NCI-H146 treated with DMSO at 0.1 percent for 48 hours (cell line): ENCODE measurements around the gene MMAA.
"Not testable (repeated sequence)": the region's sequence is repeated elsewhere in the genome, so short reads cannot be mapped to it uniquely, and the experiment has no call there.

Source experiments
- DNase-seq: peaks from one replicate; lab custom pipeline; 2025; ENCODE audit not compliant: unreplicated experiment; lab: John Stamatoyannopoulos, UW

The MMAA gene

GRCh38 chr4:145618932-145619638, at the start of gene MMAA:
TSS of gene MMAA (plus strand) at chr4:145619385. CDS start at chr4:145639140, 19,755 bp downstream.
- DNase-seq = peak; percentile 62

DNA sequence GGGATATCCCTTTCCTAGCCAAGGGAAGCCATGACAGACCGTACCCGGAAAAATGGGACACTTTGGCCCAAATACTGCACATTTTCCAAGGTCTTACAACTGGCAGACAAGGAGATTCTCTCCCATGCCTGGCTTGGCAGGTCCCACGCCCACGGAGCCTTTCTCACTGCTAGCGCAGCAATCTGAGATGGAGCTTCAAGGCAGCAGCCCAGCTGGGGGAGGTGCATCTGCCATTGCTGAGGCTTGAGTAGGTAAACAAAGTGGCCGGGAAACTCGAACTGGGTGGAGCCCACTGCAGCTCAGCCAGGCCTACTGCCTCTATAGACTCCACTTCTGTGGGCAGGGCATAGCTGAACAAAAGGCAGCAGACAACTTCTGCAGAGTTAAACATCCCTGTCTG, 44.6 kb upstream of the MMAA start:
- not testable (repeated sequence) for DNase-seq

GRCh38 chr4:145580906-145581305, 38.3 kb upstream of the MMAA start:
- no peak for DNase-seq

DNA sequence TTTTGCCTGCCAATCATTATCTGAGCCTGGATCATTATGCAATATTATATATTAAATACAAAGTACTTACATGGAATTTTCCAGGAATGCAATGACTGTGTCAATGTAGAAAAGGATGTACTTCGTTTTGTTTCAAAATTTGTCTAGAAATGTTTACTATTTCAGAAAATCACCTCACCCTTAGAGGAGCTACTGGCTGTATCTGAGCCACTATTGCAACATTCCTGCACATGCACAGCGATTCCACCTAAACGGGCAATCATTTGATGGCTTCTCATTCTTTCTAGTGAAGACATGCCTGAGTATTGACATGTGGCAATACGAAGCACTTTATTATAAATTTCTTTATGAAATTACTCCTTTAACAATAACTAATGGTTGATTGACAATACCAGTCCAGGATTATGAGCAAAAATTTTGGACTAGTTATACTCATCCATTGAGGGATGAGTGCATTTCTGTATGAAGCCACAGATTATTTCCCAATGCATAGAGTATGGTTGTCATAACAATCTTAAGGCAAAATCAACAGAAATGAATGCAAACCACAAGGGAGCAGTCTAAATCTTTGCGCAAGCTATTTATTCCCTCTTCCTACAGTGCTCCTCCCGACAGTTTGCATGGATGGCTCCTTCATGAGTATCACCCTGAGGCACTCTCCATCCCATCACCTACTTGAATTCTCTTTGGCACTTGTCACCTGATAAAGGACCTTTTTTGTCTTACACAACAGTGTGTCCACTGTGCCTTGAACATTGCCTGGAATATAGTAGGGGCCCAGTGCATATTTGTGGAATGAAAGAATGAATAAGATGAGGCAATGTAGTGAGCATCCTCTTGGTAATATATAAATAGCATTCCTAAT, 35.8 kb upstream of the MMAA start:
- DNase-seq = no peak

- no peak for DNase-seq
Observed at GRCh38 chr4:145587088-145587754, 32.0 kb upstream of the MMAA start.

GRCh38 chr4:145589381-145589780, 29.8 kb upstream of the MMAA start:
- DNase-seq = not testable (repeated sequence)

DNA sequence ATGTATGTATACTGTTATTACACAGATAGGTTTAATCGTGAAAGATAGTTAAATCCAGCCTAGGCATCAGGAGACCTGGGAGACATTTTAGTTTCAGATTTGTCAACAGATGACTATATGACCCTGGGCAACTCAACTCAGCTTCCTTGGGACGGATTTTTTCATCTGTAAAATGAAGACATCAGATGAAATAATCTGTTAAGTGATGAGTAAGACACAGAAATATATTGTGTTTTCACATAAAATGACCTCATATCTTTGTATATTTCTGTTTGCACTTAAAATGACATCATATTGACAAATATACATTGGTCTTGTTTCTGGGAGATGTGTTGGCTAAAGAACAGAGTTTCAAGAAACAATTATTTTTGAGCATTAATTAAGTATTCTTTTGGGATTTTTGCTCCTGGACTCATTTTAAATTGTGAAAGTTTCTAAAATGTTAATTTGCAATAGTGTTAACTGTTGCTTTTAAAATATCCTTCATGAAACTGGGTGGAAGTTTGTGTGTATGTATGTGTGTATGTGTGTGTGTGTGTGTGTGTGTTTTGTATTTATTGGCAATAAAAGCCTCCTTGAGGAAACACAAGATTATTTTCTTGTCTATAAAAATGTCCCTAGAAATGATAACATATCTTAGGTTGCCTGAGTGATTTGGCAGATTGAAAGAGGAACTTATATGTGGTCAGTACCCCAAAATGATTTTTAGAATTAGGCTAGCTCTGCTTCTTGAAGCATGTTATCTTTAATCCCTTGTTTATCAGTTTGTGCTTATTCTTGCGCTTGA, 29.1 kb upstream of the MMAA start:
- no peak for DNase-seq

- no peak for DNase-seq
Observed at GRCh38 chr4:145602129-145602760, 16.9 kb upstream of the MMAA start.

GRCh38 chr4:145605941-145606340, 13.2 kb upstream of the MMAA start:
- no peak for DNase-seq

DNA sequence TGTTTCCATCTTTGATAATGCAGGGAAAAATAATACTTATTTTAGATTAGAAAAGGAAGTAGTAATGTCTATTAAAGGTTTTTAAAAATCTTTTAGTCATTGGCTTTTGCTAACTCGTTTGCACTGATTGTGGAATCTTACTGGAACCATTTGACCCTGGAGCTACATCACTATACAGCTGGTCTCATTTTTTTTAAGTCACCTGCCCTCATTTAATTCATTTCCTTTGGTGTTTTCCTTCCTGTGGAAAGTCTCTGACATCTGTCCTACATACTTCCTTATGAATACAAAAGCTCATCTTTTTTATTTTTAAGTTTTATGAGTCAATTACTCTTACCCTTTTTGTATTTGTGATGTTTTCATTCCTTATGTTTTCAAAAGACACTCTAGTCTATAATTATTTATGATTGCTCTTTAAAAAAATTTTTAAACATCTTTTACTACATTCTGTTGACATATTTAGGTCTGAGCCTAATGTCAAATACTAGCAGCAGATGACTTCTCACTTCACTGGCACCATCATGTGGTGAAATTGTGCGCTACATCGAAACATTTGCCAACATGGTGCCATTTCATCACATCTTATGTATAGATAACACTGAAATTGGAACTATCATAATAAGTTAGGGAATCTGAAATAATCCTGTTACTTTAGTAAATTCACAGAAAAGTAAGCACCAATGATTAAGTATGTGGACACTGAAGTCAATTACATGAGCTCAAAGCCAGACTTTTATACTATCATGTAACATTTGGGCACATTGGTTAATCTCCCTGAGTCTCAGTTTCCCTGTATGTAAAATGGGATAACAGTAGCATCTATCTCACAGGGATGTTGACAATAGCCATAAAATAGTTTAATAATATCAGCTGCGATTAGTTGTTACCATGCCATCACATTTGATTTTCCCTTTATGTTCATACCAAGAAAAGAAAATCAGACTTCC, 9.4 kb upstream of the MMAA start:
- peak; percentile 1 for DNase-seq

DNA sequence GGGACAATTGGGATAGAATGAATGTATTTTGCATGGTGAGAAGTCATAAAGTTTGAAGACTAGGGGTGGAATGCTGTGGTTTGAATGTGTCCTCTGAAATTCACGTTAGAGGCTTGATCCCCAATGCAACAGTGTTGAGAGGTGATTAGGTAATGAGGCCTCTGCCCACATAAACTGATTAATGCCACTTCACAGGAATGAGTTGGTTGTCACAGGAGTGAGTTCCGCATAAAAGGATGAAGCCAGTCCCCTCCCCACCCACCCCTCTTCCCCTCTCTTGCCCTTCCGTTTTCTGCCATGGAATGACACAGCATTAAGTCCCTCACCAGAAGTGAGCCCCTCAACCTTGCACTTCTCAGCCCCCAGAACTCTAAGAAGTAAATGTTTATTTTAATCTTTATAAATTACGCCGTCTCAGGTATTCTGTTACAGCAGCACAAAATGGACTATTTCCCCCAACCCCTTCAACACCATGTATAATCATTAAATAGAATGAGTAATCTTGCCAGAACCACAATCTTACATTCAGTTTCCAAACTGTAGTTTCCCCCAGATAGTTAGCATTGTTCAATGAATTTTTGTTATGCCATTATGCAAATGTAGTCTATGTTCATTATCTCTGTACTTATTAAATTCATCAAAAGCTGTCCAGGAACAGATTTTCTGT, 5.5 kb upstream of the MMAA start:
- no peak for DNase-seq

GRCh38 chr4:145614233-145614610, 5.0 kb upstream of the MMAA start:
- DNase-seq = no peak

- DNase-seq = peak; percentile 0
Observed at GRCh38 chr4:145618210-145618931, 814 bp upstream of the MMAA start.

DNA sequence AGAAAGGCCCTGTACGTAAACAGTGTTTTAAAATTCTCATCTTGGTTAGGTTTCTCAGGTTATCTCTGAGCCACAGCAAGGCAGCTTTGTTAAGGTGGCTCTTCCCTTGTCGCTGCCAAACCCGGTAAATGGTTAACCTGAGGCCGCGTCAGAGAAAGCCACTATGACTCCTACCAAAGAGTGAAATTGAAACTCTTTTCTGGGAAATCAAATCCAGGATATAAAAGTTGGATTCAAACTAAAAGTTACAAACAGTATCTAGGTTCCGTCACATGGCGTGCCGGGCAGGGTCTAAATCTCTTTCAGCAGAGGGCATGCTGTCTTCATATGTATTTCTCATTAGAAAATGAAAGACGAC, 433 bp downstream of the MMAA start:
- DNase-seq = no peak

- DNase-seq = not testable (repeated sequence)
Observed at GRCh38 chr4:145622067-145622466, 2.9 kb downstream of the MMAA start.

DNA sequence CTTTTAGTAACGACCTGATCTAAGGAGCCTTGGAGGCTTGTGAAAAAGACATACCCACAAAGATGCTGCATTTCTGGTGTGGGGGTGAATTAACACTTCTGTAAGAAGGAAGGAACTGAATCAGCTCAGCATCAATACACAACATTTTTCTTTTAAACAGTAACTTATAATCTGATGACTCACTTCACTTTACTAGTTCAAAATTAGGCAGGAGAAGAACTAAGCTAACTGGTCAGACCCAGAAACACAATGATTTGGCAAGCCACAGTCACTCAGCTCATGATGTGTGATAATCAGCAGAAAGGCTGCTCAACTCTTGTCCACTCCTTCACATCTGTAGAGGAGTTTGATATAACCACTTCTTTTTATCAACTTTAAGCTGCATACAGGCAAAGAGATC, 4.6 kb downstream of the MMAA start:
- no peak for DNase-seq

DNA sequence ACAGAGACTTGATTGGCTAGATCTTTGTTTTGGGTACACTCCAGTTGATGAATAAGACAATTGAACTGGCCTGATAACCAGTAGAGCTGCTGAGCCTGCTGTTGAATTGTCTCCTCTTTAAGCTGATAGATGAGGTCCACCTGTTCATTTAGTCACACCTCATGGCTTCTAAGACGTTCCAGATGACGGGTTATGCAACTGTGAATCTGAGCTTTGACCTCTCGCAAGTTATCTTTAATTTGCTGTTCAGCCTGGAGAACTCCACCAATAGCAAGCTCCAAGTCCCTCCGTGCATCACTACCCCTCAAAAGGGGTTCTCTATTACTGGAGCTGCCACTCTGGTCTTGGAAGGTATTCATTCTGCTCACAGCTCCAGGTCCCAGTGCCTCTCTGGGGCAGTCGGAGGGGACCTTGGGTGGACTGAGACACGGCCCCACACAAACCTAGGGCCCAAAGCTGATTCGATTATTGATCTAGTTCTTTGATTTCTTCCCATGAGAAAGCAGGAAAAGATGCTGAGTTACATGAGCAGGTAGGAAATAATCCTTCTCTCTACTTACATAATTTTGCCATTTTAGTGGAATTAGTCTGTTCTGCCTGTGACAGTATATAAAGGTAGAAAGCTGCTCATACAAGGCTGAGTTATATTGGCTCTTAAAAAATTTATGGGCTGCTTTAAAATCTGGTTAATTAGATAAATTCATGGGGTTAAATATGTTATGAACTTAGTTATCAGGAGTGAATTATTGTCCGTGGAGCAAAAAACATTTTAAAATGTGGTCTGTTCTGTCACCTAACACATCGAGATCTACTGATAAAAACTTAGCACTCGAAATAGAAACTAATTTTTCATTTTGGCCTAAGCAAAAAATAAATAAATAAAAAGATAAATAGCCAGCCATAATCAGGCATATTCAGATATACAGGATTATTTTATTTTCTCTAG, 6.8 kb downstream of the MMAA start:
- no peak for DNase-seq
